ENCODE measurements around the gene NPBWR2.
"Not testable (repeated sequence)": the region's sequence is repeated elsewhere in the genome, so short reads cannot be mapped to it uniquely, and the experiment has no call there.

NPBWR2 gene

DNA sequence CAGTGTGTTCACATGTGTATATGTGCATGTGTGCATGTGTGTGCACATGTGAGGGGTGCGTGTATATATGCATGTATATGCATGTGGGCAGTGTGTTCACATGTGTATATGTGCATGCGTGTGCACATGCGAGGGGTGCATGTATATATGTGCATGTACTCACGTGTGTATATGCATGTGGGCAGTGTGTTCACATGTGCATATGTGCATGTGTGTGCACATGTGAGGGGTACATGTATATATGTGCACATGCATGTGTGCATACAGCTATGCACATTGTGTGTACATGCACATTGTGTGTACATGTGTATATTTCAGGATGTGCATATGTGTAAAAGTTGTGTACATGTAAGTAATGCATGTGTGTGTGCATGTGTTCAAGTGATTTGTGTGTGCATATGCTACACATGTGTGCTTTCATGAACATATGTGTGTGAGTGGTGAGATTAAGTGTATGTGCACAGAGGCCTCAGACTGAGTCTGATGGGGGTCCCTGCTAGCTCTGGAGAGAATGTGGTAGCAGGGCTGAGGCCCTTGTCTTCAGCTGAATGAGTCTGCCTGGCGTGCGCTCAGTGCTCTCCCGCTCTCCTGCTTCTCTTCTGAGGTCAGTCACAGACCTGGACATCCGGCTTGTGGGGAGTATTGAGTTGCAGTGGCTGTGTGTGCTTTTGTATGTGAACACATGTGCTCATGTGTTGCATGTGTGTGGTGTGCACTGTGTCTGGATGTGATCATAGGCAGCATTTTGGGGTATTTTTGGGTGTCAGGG lies 37.0 kb upstream of the NPBWR2 start:
- no peak for DNase-seq (ENCODE audit: low read depth in 1 of 2, low spot score in 1 of 2)

DNA sequence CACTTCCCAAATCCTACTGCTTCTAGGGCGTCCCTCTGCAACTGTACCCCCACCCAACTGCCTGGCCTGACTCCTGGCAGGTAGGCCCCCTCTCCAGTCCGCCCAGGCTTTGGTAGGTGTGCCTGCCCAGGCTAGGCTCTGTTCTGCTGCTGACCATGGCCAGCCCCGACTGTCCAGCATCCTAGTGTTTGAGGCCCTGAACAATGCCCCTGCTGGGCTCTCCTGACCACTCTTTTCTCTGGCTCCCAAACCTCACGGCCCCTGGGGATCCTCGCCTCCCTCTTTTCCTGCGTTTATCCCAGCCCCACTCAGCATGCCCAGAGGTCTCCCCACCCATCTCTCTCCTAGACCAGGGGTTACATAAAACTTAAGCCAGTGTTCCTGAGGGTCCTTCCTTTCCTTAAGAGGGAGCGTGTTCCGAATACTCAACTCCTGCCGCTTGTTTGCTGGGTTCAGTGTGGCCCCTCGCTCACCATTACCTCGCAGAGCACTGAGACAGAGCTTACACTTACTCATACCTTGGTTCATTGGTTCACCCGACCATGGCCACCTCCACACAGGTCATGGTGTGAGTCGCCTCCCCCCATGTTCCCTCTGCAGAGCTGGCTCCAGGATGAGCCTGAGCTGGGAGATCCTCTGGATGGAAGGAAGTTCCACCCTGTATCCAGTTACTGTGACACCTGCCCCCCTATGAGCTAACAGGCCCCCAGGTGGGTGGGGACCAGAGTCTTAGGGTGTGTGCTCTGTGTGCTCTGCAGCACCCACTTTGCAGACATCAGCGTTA lies 35.8 kb upstream of the NPBWR2 start:
- DNase-seq (ENCODE audit: low read depth in 1 of 2, low spot score in 1 of 2) = no peak

DNA sequence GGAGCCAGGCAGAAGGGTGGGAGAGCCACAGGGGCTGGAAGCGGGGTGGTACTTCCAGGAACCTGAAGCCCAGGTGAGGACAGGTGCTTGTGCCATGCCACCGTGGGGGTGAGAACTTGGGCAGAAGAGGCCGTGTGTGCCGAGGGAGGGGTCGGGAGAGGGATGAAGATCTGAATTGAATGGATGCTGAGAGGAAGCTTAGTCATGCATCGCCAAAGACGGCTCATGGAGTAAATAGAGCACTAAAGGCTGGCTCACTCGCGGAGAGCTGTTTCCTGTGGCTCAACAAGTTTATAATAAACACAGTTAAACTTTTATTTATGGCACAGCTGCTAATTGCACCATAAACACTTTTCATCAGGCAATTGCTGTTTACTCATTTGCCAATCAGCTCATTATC lies 35.2 kb upstream of the NPBWR2 start:
- DNase-seq (ENCODE audit: low read depth in 1 of 2, low spot score in 1 of 2) = no peak

DNA sequence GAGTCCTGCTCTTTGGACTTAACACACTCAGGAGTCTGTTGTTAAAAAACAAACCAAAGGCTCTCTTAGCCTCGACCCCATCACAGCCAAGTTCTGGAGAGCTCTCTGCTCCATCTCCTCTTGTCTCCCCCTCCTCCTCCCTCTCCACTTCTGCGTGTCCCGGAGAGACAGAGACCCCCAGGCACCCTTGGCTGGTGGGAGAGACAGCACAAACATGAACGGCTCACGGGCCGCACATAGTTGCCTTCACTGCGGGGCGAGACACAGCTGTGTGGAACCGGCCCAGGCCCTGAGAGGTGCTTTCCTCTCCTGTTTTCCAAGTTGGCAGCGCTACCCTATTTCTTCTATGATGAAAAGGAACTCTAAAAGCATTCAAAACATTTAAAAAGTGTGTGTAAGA lies 33.6 kb upstream of the NPBWR2 start:
- DNase-seq (ENCODE audit: low read depth in 1 of 2, low spot score in 1 of 2) = no peak

DNA sequence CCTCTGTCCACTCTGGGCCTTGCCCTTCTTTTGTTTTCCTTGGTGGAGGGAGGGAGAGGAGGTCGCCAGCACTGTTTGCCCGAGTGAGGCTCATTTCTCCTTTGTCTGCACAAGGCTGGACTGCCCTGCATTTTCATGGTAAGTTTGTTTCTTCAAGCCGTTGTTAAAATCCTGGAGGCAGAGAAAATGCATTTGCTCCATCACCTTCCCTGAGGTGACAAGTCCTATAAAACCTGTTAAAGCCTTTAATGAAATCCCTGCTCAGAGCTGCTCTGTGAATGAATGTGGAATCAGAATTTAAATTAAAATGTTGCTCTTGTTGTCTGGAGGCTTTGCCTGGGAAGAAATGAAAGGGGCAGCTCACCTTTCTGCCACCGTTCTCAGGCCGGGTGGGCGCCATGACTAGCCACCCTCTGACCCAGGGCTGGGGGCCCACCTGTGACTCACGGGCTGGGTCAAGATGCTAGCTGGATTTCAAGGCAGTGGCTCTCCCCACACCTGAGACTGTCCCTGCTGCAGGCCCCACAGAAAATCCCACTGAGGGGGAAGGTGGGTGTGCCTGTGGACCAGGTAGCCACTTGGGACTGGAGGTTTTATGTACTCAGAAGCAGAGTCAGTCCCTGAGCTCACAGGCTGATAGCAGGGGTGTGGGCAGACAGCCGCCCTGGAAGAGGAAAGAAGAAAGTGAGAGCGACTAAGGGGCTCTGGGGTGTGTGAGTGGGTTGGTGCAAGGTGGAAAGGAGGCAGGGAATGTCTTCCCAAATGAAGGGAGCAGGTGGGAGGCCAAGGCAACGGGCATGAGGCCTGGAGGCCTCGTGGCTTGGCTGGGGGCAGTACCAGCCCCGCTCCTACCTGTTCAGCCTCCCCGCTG lies 32.9 kb upstream of the NPBWR2 start:
- DNase-seq (ENCODE audit: low read depth in 1 of 2, low spot score in 1 of 2) = no peak

DNA sequence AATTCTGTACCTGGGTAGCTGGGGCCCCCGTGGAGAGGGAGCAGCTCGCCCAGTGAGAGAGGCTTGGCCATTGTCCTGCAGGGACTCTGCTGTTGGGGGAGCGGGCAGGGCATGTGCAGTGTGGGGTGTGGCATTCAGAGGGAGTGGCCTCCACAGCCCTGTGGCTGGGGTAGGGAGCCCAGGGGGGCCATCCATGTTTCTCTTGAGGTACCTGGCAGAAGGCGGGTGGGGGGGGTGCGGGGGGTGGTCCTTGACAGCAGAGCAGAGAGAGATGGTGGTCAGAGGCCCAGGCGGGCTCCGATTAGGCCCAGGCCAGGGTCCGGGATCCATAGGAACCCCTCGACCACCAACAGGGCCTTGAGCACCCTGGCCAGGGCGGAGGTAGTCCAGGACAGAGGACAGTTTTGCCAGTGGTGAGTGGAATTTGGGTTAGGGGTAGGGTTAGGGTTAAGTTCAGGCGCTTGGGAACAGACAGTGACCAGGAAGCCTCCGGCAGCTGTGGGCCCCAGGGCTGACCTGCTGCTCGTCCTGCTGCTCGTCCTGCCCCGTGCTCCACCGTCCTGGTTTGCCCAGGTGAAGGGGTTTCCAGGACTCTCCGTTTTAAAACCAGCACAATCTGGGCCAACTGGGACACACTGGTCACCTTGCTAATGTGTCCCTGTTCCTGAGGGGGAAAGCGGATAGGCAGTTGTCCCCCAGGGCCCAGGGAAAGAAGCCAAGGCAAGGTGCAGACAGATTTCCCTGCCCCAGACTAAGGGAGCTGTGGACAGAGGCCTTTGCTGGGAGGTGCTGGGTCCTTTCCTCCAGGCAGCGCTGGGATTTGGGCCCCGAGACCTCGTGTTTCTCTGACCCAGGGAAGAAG lies 32.1 kb upstream of the NPBWR2 start:
- no peak for DNase-seq (ENCODE audit: low read depth in 1 of 2, low spot score in 1 of 2)

DNA sequence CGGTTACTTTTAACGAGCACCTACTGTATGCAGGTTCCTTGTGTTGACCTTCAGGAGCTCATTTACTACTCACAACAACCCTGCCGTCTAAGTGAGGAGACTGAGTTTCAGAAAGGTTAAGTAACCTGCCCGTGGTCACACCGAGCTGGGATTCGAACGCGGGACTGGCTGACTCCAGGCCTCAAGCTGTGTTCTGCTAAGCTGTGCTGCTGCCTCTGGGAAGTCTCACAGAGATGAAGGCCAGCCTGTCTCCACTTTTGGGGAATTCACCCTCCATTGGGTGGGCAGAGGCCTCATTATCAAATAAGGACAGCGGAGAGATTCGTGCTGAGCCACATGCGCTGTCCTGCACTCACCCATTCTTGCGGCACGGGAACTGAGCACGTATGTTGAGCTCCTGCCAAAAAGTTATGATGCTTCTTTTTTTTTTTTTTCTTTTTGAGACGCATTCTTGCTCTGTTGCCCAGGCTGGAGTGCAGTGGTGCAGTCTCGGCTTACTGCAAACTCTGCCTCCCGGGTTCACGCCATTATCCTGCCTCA lies 31.0 kb upstream of the NPBWR2 start:
- DNase-seq (ENCODE audit: low read depth in 1 of 2, low spot score in 1 of 2) = no peak

DNA sequence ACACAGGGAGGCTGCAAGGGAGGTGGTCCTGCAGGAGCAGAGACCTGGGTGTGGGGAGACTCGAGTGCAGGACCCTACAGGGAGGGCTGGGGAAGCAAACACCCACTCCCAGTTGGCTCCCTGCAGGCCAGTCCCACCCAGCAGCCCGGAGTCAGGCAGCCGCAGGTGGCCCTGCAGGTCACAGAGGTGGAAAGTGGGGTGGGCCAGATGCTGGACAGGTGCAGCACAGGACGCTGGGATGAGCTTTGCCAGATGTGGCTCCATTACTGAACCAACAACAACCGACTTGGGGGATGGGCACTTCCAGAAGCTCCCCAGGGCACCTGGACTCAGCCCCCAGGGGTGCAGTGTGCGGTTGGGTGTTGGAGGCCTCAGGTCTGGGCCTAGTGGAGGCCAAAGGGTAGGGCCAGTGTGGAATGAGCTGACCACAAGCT lies 30.2 kb upstream of the NPBWR2 start:
- DNase-seq (ENCODE audit: low read depth in 1 of 2, low spot score in 1 of 2) = no peak

DNA sequence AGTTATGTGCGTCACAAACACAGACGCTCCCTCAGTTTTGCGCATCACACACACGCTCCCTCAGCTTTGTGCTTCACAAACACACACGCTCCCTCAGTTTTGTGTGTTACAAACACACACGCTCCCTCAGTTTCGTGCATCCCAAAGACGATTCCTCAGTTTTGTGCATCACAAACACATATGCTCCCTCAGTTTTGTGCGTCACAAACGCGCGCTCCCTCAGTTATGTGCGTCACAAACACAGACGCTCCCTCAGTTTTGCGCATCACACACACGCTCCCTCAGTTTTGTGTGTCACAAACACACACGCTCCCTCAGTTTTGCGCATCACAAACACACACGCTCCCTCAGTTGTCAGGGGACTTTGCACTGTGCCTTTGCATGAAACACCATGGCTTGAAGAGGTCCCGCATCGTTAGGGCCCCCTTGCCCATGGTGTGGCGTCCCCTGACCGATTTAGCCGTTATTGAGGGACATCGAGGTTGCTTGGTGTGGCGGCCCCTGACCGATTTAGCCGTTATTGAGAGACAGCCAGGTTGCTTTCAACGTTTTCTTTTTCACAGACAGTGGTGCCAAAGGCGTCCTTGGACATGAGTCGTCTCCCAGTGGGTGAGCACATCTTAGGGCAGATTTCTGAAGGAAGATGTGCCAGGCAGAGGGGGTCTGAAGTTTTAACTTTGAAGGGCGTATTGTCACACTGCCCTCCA lies 28.8 kb upstream of the NPBWR2 start:
- no peak for DNase-seq (ENCODE audit: low read depth in 1 of 2, low spot score in 1 of 2)

DNA sequence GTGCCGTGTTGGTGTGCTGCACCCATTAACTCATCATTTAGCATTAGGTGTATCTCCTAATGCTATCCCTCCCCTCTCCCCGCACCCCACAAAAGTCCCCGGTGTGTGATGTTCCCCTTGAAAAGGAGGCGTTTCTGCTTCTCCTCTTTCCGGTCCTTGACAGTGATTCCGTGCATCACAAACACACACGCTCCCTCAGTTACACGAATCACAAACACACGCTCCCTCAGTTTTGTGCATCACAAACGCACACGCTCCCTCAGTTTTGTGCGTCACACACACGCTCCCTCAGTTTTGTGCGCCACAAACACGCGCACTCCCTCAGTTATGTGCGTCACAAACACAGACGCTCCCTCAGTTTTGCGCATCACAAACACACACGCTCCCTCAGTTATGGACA lies 27.4 kb upstream of the NPBWR2 start:
- not testable (repeated sequence) for DNase-seq (ENCODE audit: low read depth in 1 of 2, low spot score in 1 of 2)

DNA sequence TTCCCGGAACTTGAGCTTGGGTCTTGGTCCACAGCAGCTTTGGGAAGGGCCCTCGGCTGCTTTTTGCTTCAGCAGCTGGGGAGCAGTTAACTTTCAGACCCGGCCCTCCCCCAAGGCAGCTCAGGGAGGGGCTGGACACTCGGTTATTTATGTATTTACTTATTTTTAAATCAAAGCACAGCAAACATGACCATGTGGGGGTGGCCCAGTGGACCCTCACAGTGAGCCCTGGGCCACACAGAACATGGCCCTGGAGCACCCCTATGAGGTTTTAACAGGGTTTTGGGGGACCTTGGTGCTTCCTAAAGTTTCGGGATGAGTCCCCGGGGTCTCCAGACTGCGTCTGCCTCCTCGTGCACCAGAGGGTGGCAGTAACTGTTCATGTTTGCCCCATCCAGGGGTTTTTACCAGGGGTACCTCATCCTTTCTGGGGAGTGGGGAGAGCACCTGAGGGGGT lies 26.6 kb upstream of the NPBWR2 start:
- no peak for DNase-seq (ENCODE audit: low read depth in 1 of 2, low spot score in 1 of 2)

DNA sequence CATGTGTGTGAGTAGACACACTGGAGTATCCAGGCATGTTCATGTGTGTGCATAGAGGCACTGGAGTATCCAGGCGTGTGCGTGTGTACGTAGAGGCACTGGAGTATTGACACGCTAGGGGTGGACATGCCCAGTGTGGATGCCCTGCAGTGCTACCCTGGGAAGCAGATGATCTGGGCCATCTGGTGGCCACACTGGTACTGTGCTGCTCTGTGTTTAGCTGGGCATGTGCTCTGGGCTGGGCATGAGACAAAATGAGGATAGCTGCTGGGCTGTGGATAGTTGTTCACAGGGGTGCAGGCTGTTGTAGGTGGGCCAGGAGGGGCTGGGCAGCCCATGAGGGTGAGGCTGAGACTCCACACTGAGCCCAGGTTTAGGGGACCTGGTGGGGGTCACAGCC lies 24.0 kb upstream of the NPBWR2 start:
- DNase-seq (ENCODE audit: low read depth in 1 of 2, low spot score in 1 of 2) = no peak

DNA sequence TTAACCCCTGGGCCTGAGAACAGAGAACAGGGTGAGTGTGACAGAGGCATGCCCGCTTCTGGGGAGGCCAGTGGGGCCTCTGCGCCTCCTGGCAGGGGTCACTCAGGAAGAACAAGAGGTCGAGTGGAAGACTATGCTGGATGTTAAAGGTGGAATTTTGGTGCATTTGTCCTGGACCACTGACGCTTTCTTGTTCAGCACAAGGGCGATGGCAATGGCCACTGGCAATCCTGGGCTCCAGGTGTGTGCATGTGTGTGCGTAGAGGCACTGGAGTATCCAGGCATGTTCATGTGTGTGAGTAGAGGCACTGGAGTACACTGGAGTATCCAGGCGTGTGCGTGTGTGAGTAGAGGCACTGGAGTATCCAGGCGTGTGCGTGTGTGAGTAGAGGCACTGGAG lies 23.5 kb upstream of the NPBWR2 start:
- no peak for DNase-seq (ENCODE audit: low read depth in 1 of 2, low spot score in 1 of 2)

DNA sequence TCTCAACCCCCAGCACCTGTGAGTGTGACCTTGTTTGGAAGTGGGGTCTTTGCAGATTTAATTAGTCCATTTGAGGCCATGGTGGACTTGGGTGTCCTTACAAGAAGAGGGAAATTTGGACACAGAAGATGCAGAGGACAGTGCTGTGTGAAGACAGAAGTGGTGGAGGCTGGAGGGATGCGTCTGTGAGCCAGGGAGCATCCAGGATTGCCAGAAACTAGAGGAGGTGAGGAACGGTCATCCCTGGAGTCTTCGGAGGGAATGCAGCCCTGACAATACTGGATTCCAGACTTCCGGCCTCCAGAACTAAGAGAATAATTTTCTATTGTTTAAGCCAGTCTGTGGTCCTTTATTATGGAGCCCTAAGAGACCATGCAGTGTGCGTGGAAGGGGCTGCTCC lies 22.9 kb upstream of the NPBWR2 start:
- no peak for DNase-seq (ENCODE audit: low read depth in 1 of 2, low spot score in 1 of 2)

DNA sequence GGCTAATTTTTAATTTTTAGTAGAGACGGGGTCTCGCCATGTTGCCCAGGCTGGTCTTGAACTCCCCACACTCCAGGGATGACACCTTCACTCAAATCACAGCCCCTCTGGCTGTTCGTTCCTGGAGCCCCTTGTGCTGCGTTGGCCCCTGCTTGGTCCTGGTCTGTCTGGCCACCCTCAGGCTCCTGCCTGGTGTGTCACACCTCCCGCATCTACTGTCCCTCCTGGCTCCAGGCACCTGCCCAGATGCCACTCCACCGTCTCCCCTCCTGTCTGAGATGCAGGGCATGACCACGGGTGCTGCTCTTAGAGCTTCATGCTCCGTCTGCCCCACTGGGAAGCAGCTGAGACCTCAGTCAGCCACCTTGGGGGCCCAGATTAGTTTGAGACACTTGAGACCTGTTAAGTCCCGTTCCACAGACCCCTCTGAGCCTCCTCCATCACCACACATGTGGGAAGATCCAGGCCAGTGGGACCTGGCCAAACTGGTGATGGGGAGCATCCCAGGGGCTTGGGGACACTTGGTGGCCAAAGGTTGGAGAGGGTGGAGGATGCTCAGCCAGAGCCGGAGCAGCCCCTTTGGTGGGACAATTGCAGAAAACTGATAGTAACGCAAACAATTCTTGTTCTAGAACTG lies 21.9 kb upstream of the NPBWR2 start:
- DNase-seq (ENCODE audit: low read depth in 1 of 2, low spot score in 1 of 2) = no peak

DNA sequence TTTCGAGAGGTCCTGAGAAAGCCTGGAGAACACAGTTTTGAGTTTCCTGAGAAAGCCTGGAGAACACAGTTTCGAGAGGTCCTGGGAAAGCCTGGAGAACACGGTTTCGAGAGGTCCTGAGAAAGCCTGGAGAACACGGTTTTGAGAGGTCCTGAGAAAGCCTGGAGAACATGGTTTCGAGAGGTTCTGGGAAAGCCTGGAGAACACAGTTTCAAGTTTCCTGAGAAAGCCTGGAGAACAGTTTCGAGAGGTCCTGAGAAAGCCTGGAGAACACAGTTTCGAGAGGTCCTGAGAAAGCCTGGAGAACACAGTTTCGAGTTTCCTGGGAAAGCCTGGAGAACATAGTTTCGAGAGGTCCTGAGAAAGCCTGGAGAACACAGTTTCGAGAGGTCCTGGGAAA lies 16.2 kb upstream of the NPBWR2 start:
- DNase-seq (ENCODE audit: low read depth in 1 of 2, low spot score in 1 of 2) = not testable (repeated sequence)

DNA sequence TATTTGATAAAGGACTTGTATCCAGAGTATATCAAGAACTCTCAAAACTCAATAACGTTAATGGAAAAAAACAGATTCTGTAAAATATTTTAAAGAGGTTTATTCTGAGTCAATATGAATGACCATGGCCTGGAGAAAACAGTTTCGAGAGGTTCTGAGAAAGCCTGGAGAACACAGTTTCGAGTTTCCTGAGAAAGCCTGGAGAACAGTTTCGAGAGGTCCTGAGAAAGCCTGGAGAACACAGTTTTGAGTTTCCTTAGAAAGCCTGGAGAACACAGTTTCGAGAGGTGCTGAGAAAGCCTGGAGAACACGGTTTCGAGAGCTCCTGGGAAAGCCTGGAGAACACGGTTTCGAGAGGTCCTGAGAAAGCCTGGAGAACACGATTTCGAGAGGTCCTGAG lies 15.6 kb upstream of the NPBWR2 start:
- DNase-seq (ENCODE audit: low read depth in 1 of 2, low spot score in 1 of 2) = not testable (repeated sequence)

DNA sequence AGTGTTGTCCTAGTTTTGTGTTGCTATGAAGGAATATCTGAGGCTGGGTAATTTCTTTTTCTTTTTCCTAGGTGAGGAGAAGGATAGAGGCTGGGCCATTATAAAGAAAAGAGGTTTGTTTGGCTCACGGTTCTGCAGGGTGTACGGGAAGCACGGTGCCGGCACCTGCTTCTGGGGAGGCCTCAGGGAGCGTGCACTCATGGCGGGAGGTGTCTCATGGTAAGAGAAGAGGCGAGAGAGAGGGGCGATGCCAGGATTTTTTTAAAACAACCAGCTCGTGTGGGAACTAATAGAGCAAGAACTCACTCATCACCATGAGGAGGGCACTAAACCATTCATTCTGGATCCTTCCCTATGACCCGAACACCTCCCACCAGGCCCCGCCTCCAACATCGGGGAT lies 14.2 kb upstream of the NPBWR2 start:
- no peak for DNase-seq (ENCODE audit: low read depth in 1 of 2, low spot score in 1 of 2)

DNA sequence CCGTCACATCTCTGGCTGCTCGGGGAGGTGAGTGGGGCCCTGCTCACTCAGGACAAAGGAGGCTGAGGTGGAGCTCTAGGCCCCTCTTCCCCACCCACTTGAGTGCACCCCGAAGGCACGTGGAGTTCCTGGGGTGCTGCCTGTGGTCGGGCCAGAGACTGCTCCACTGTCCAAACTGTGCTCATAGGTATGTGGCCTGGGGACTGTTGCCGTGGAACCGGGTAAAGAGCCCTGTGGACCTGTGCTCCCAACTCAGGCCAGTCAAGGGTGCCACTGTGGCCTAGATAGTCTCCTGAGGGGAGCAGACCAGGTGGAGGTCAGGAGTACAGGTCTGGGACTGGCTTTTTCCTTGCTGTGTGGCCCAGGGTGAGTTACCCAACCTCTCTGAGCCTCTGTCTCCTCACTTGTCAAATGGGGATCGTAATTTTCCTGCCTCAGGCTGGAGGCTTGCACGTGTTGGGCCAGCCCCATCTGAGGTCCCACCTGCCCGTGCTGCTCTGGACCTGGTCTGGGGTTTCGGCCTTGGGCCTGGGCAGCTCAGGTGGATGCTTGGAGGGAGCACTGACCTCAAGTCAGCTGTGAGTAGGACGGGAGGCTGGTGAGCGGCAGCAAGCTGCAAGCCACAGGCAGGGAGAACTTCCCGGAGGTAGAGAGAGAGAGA lies 12.4 kb upstream of the NPBWR2 start:
- DNase-seq (ENCODE audit: low read depth in 1 of 2, low spot score in 1 of 2) = no peak
